GM23338 (cell line): ENCODE measurements around the gene CUBN. TPM values are rescaled to one million over a fixed set of nuclear protein-coding genes. Genes with fewer than 3 reads are reported as not detected.

Experiments used
- ATAC-seq: fragments of 200-7000 bp; cut with Tn5 transposase; 3 replicates; pipeline ENCODE4 v1.9.1; 2020
- DNase-seq: peaks from one replicate; pipeline ENCODE4 v3.0.0-alpha.2; 2015; ENCODE audit warnings: low spot score
- H2AFZ ChIP-seq: fragments of 200-600 bp; sonication (generic); 2 replicates; pipeline ENCODE4 v1.8.0; 2016; ENCODE audit warnings: antibody characterized with exemption, mild to moderate bottlenecking, moderate library complexity
- H3F3A ChIP-seq: fragments of 200-600 bp; sonication (generic); replicated peaks from 2 replicates; pipeline ENCODE4 v1.8.0; 2017; ENCODE audit warnings: antibody characterized with exemption, mixed run types, low read depth
- H3K27ac ChIP-seq: fragments of 200-600 bp; sonication (generic); 2 replicates; pipeline ENCODE4 v1.6.1; 2016; ENCODE audit warnings: low read depth
- H3K27me3 ChIP-seq: fragments of 200-600 bp; sonication (generic); 2 replicates; pipeline ENCODE4 v1.8.0; 2016; ENCODE audit warnings: mild to moderate bottlenecking, mixed run types, moderate library complexity; ENCODE audit not compliant: insufficient read depth
- H3K36me3 ChIP-seq: fragments of 200-600 bp; sonication (generic); 2 replicates; pipeline ENCODE4 v1.8.0; 2016; ENCODE audit warnings: mild to moderate bottlenecking; ENCODE audit not compliant: insufficient read depth
- H3K4me1 ChIP-seq: fragments of 200-600 bp; sonication (generic); 2 replicates; pipeline ENCODE4 v1.8.0; 2016; ENCODE audit warnings: mild to moderate bottlenecking, moderate library complexity; ENCODE audit not compliant: insufficient read depth
- H3K4me2 ChIP-seq: fragments of 200-600 bp; sonication (generic); 2 replicates; pipeline ENCODE4 v1.7.1; 2017; ENCODE audit warnings: mixed run types
- H3K4me3 ChIP-seq: fragments of 200-600 bp; sonication (generic); 2 replicates; pipeline ENCODE4 v1.6.1; 2016; ENCODE audit warnings: mixed run types
- H3K79me2 ChIP-seq: fragments of 200-600 bp; sonication (generic); replicated peaks from 2 replicates; pipeline ENCODE4 v1.8.0; 2017; ENCODE audit warnings: mild to moderate bottlenecking; ENCODE audit not compliant: insufficient read depth
- H3K9me2 ChIP-seq: fragments of 200-600 bp; sonication (generic); 2 replicates; pipeline ENCODE4 v1.8.0; 2017; ENCODE audit not compliant: insufficient read depth
- H4K20me1 ChIP-seq: fragments of 200-600 bp; sonication (generic); replicated peaks from 2 replicates; pipeline ENCODE4 v1.8.0; 2017; ENCODE audit warnings: mild to moderate bottlenecking; ENCODE audit not compliant: insufficient read depth
- H3K27ac Mint-ChIP-seq: 2 replicates; pipeline ENCODE4 v1.8.0; 2020; ENCODE audit warnings: inconsistent platforms, mild to moderate bottlenecking, moderate library complexity, mixed read lengths
- H3K27me3 Mint-ChIP-seq: 3 replicates; pipeline ENCODE4 v1.8.0; 2022; ENCODE audit warnings: low read depth, mild to moderate bottlenecking, moderate library complexity, mixed read lengths, inconsistent platforms; ENCODE audit not compliant: insufficient read depth, poor library complexity
- H3K36me3 Mint-ChIP-seq: 3 replicates; pipeline ENCODE4 v1.8.0; 2021; ENCODE audit warnings: low read depth, mild to moderate bottlenecking, inconsistent platforms, moderate library complexity, mixed read lengths
- H3K4me1 Mint-ChIP-seq: 3 replicates; pipeline ENCODE4 v1.8.0; 2020; ENCODE audit warnings: mild to moderate bottlenecking, inconsistent platforms, mixed read lengths
- H3K4me3 Mint-ChIP-seq: 3 replicates; pipeline ENCODE4 v1.8.0; 2021; ENCODE audit warnings: moderate library complexity, mild to moderate bottlenecking, inconsistent platforms, mixed read lengths
- H3K9me3 Mint-ChIP-seq: 3 replicates; pipeline ENCODE4 v1.8.0; 2020; ENCODE audit warnings: moderate library complexity, mild to moderate bottlenecking, inconsistent platforms, mixed read lengths
- CREB1 ChIP-seq: fragments of 250-450 bp; sonication (Bioruptor Pico); IDR thresholded peaks from 2 replicates; pipeline ENCODE4 v1.5.0; 2020; ENCODE audit warnings: low read depth, mild to moderate bottlenecking, moderate library complexity
- CTCF ChIP-seq, 2 experiments: fragments of 200-600 bp in 1 of 2; sonication (generic) in 1 of 2; conservative IDR thresholded peaks; 2 replicates each; pipeline versions ENCODE4 v1.5.1 to v1.6.1; 2016 to 2017; ENCODE audit warnings: antibody characterized with exemption in 2 of 2, low read depth in 2 of 2, mild to moderate bottlenecking in 2 of 2, moderate library complexity in 1 of 2
- ETS1 ChIP-seq: IDR thresholded peaks from 2 replicates; pipeline ENCODE4 v1.6.1; 2016; ENCODE audit warnings: antibody characterized with exemption
- EZH2 ChIP-seq: fragments of 200-600 bp; sonication (generic); IDR thresholded peaks from one replicate; pipeline ENCODE4 v1.8.0; 2017; ENCODE audit warnings: antibody characterized with exemption, mild to moderate bottlenecking, low read depth; ENCODE audit not compliant: unreplicated experiment
- EZH2phosphoT487 ChIP-seq: fragments of 200-600 bp; sonication (generic); IDR thresholded peaks from one replicate; pipeline ENCODE4 v1.8.1; 2018; ENCODE audit warnings: antibody characterized with exemption; ENCODE audit not compliant: unreplicated experiment
- JUNB ChIP-seq: IDR thresholded peaks from one replicate; pipeline ENCODE4 v1.6.1; 2016; ENCODE audit warnings: antibody characterized with exemption; ENCODE audit not compliant: unreplicated experiment
- NANOG ChIP-seq: IDR thresholded peaks from 2 replicates; pipeline ENCODE4 v1.6.1; 2016; ENCODE audit warnings: antibody characterized with exemption, borderline replicate concordance
- STAT1 ChIP-seq: IDR thresholded peaks from one replicate; pipeline ENCODE4 v1.6.1; 2016; ENCODE audit warnings: antibody characterized with exemption; ENCODE audit not compliant: unreplicated experiment
- ZNF114 ChIP-seq: fragments of 250-450 bp; sonication (Bioruptor Pico); IDR thresholded peaks from 2 replicates; pipeline ENCODE4 v1.5.0; 2020; ENCODE audit warnings: mild to moderate bottlenecking, moderate library complexity
- ZNF331 ChIP-seq: fragments of 250-450 bp; sonication (Bioruptor Pico); IDR thresholded peaks from 2 replicates; pipeline ENCODE4 v1.5.0; 2020; ENCODE audit warnings: low read depth, mild to moderate bottlenecking, moderate library complexity
- ZNF462 ChIP-seq: fragments of 250-450 bp; sonication (Bioruptor Pico); IDR thresholded peaks from 2 replicates; pipeline ENCODE4 v1.5.0; 2020; ENCODE audit warnings: mild to moderate bottlenecking, moderate library complexity
- polyA plus RNA-seq: library from polyadenylated mRNA; unstranded; fragments of >200 nt; fragmentation: Nextera tagmentation; extraction: Ambion mirVana; gene quantifications from 2 replicates; pipeline ENCODE4 v1.2.1, GENCODE V29; 2016
- total RNA-seq: library from RNA; depleted of rRNA; stranded (reverse); fragments of >200 nt; shearing (Covaris generic); gene quantifications from 2 replicates; pipeline ENCODE4 v1.2.3, GENCODE V29; 2014
- TF ChIP-seq, protein P1 (sequence below): IDR thresholded peaks from one replicate; pipeline ENCODE4 v1.6.1; 2018; ENCODE audit warnings: antibody characterized with exemption; ENCODE audit not compliant: unreplicated experiment

The CUBN gene
- total and polyA plus RNA-seq, 2 experiments from 2014 or later: 0.06 to 1.8 TPM

DNA sequence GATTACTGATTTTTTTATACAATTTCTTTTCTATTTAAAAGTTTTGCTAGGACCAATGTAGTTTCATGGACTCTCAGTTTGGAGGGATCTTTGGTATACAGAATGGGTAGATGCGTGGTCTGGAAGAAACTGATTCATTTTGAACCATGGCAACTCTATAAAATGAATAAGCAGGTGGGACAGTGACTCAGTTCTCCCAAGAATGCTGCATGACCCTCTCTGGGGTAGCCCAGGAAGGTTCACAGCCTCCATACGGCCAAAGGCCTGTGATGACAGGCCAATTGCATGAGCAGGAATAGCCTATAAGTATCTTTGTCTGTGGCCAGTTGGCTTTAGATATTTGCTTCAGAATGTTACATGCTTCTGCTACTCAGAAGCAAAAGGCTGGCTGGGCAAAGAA is 199.1 kb downstream of the CUBN start:
- H3K27ac ChIP-seq: no peak overlapping the region
- H4K20me1 ChIP-seq: no peaks in the 10 kb centered on the region
- Mint-ChIP-seq H3K27ac (no peak overlapping the region), H3K27me3 (no peaks in the 10 kb centered on the region), H3K36me3 (no peaks in the 10 kb centered on the region), H3K9me3 (no peaks in the 10 kb centered on the region), H3K4me3 (no peak overlapping the region), H3K4me1 (peaks cover 14% of the 10 kb centered on the region; the same call in 2 of the 3 replicates)
- no peaks in the 10 kb centered on the region for H3K36me3 ChIP-seq
- H3F3A ChIP-seq: no peaks in the 10 kb centered on the region
- peaks cover 8% of the 10 kb centered on the region; the same call in 1 of the 2 replicates for H3K4me1 ChIP-seq
- DNase-seq: no peak
- H3K9me2 ChIP-seq: no peaks in the 10 kb centered on the region
- no peak for TF ChIP-seq ZNF114 (CRISPR knock-in tag)
- no peak for TF ChIP-seq ETS1
- TF ChIP-seq ZNF462 (CRISPR knock-in tag): no peak
- no peak for TF ChIP-seq JUNB
- TF ChIP-seq, protein P1, sequence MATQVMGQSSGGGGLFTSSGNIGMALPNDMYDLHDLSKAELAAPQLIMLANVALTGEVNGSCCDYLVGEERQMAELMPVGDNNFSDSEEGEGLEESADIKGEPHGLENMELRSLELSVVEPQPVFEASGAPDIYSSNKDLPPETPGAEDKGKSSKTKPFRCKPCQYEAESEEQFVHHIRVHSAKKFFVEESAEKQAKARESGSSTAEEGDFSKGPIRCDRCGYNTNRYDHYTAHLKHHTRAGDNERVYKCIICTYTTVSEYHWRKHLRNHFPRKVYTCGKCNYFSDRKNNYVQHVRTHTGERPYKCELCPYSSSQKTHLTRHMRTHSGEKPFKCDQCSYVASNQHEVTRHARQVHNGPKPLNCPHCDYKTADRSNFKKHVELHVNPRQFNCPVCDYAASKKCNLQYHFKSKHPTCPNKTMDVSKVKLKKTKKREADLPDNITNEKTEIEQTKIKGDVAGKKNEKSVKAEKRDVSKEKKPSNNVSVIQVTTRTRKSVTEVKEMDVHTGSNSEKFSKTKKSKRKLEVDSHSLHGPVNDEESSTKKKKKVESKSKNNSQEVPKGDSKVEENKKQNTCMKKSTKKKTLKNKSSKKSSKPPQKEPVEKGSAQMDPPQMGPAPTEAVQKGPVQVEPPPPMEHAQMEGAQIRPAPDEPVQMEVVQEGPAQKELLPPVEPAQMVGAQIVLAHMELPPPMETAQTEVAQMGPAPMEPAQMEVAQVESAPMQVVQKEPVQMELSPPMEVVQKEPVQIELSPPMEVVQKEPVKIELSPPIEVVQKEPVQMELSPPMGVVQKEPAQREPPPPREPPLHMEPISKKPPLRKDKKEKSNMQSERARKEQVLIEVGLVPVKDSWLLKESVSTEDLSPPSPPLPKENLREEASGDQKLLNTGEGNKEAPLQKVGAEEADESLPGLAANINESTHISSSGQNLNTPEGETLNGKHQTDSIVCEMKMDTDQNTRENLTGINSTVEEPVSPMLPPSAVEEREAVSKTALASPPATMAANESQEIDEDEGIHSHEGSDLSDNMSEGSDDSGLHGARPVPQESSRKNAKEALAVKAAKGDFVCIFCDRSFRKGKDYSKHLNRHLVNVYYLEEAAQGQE: no peak
- no peak for TF ChIP-seq EZH2phosphoT487
- TF ChIP-seq STAT1: no peak
- no peak for TF ChIP-seq CTCF (conservative IDR thresholded peaks at IDR 0.05; ENCODE audit: low read depth in 2 of 2)
- no peak for TF ChIP-seq EZH2
- no peak for TF ChIP-seq ZNF331 (CRISPR knock-in tag)
- TF ChIP-seq CREB1 (CRISPR knock-in tag): no peak
- TF ChIP-seq NANOG: no peak
- H3K4me3 ChIP-seq: no peak overlapping the region
- H3K79me2 ChIP-seq: no peaks in the 10 kb centered on the region
- no peak for ATAC-seq
- no peaks in the 10 kb centered on the region for H3K27me3 ChIP-seq
- H2AFZ ChIP-seq: no peak overlapping the region
- H3K4me2 ChIP-seq: no peak overlapping the region
